ENCODE measurements around the gene THAP4. TPM values are rescaled to one million over a fixed set of nuclear protein-coding genes. Genes with fewer than 3 reads are reported as not detected.
A peak's percentile ranks its signal among the peaks of the same experiment; 100 is the strongest.

Gene THAP4
- total RNA-seq, 1 experiment from 2014 or later: 88.6 TPM

DNA sequence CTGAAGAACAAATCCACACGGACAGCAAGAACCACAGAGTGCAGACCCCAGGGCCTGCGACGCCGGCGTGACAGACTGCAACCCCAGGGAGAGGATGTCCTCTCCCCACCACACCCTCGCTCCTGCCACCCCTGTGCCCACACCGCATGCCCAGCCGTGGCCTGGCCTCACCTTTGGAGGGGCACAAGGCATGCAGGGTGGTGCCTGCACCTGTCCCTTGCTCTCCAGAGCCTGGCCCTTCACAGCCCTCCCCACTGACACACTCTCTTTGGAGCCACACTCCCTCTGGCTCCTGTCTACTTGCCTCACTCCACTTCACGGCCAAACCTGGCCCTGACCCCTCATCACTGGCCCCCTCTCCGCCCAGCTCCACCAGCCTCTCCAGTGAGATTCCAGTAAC is 9.3 kb downstream of the THAP4 start:
- ATAC-seq (no peak), DNase-seq (ENCODE audit: low spot score) (no peak)
- Mint-ChIP-seq H3K9me3 (no peaks in the 10 kb centered on the region), H3K4me1 (no peaks in the 10 kb centered on the region), H3K27me3 (ENCODE audit: low read depth) (no peaks in the 10 kb centered on the region), H3K27ac (peak overlapping the region; percentile 67), H3K36me3 (peaks cover 17% of the 10 kb centered on the region), H3K4me3 (no peak overlapping the region)
- ChIA-PET POLR2A (no interaction called here), CTCF (no interaction called here)
- no peak for TF ChIP-seq IRF2 (CRISPR knock-in tag; IDR thresholded peaks at IDR 0.05; ENCODE audit: borderline replicate concordance, low read depth)
- TF ChIP-seq, protein P1, sequence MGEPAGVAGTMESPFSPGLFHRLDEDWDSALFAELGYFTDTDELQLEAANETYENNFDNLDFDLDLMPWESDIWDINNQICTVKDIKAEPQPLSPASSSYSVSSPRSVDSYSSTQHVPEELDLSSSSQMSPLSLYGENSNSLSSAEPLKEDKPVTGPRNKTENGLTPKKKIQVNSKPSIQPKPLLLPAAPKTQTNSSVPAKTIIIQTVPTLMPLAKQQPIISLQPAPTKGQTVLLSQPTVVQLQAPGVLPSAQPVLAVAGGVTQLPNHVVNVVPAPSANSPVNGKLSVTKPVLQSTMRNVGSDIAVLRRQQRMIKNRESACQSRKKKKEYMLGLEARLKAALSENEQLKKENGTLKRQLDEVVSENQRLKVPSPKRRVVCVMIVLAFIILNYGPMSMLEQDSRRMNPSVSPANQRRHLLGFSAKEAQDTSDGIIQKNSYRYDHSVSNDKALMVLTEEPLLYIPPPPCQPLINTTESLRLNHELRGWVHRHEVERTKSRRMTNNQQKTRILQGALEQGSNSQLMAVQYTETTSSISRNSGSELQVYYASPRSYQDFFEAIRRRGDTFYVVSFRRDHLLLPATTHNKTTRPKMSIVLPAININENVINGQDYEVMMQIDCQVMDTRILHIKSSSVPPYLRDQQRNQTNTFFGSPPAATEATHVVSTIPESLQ (CRISPR knock-in tag; IDR thresholded peaks at IDR 0.05): no peak
- no peak for TF ChIP-seq ZNF671 (CRISPR knock-in tag; IDR thresholded peaks at IDR 0.05)
- TF ChIP-seq SMAD3 (CRISPR knock-in tag; IDR thresholded peaks at IDR 0.05; ENCODE audit: borderline replicate concordance): no peak
- TF ChIP-seq MYBL2 (CRISPR knock-in tag; IDR thresholded peaks at IDR 0.05): no peak
- TF ChIP-seq NFATC4 (CRISPR knock-in tag; IDR thresholded peaks at IDR 0.05): no peak
- TF ChIP-seq FOXK1 (CRISPR knock-in tag; IDR thresholded peaks at IDR 0.05): no peak
- TF ChIP-seq, protein P2, sequence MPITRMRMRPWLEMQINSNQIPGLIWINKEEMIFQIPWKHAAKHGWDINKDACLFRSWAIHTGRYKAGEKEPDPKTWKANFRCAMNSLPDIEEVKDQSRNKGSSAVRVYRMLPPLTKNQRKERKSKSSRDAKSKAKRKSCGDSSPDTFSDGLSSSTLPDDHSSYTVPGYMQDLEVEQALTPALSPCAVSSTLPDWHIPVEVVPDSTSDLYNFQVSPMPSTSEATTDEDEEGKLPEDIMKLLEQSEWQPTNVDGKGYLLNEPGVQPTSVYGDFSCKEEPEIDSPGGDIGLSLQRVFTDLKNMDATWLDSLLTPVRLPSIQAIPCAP (CRISPR knock-in tag; IDR thresholded peaks at IDR 0.05): no peak
- no peak for TF ChIP-seq TCF7 (CRISPR knock-in tag; IDR thresholded peaks at IDR 0.05; ENCODE audit: low read depth)
- TF ChIP-seq CBFB (CRISPR knock-in tag; IDR thresholded peaks at IDR 0.05; ENCODE audit: low read depth): no peak
- TF ChIP-seq PRRX2 (CRISPR knock-in tag; IDR thresholded peaks at IDR 0.05): no peak
- TF ChIP-seq, protein P3, sequence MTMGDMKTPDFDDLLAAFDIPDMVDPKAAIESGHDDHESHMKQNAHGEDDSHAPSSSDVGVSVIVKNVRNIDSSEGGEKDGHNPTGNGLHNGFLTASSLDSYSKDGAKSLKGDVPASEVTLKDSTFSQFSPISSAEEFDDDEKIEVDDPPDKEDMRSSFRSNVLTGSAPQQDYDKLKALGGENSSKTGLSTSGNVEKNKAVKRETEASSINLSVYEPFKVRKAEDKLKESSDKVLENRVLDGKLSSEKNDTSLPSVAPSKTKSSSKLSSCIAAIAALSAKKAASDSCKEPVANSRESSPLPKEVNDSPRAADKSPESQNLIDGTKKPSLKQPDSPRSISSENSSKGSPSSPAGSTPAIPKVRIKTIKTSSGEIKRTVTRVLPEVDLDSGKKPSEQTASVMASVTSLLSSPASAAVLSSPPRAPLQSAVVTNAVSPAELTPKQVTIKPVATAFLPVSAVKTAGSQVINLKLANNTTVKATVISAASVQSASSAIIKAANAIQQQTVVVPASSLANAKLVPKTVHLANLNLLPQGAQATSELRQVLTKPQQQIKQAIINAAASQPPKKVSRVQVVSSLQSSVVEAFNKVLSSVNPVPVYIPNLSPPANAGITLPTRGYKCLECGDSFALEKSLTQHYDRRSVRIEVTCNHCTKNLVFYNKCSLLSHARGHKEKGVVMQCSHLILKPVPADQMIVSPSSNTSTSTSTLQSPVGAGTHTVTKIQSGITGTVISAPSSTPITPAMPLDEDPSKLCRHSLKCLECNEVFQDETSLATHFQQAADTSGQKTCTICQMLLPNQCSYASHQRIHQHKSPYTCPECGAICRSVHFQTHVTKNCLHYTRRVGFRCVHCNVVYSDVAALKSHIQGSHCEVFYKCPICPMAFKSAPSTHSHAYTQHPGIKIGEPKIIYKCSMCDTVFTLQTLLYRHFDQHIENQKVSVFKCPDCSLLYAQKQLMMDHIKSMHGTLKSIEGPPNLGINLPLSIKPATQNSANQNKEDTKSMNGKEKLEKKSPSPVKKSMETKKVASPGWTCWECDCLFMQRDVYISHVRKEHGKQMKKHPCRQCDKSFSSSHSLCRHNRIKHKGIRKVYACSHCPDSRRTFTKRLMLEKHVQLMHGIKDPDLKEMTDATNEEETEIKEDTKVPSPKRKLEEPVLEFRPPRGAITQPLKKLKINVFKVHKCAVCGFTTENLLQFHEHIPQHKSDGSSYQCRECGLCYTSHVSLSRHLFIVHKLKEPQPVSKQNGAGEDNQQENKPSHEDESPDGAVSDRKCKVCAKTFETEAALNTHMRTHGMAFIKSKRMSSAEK (CRISPR knock-in tag; IDR thresholded peaks at IDR 0.05; ENCODE audit: borderline replicate concordance): no peak
- TF ChIP-seq ZNF416 (CRISPR knock-in tag; IDR thresholded peaks at IDR 0.05): no peak
- no peak for TF ChIP-seq GABPB1 (CRISPR knock-in tag; IDR thresholded peaks at IDR 0.05)
- no peak for TF ChIP-seq NFE2L1 (CRISPR knock-in tag; IDR thresholded peaks at IDR 0.05)
- no peak for TF ChIP-seq KAT7 (CRISPR knock-in tag; IDR thresholded peaks at IDR 0.05; ENCODE audit: borderline replicate concordance)
- TF ChIP-seq, protein P4, sequence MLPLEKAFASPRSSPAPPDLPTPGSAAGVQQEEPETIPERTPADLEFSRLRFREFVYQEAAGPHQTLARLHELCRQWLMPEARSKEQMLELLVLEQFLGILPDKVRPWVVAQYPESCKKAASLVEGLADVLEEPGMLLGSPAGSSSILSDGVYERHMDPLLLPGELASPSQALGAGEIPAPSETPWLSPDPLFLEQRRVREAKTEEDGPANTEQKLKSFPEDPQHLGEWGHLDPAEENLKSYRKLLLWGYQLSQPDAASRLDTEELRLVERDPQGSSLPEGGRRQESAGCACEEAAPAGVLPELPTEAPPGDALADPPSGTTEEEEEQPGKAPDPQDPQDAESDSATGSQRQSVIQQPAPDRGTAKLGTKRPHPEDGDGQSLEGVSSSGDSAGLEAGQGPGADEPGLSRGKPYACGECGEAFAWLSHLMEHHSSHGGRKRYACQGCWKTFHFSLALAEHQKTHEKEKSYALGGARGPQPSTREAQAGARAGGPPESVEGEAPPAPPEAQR (CRISPR knock-in tag; IDR thresholded peaks at IDR 0.05): no peak
- TF ChIP-seq EMX1 (CRISPR knock-in tag; IDR thresholded peaks at IDR 0.05): no peak
- TF ChIP-seq, protein P5, sequence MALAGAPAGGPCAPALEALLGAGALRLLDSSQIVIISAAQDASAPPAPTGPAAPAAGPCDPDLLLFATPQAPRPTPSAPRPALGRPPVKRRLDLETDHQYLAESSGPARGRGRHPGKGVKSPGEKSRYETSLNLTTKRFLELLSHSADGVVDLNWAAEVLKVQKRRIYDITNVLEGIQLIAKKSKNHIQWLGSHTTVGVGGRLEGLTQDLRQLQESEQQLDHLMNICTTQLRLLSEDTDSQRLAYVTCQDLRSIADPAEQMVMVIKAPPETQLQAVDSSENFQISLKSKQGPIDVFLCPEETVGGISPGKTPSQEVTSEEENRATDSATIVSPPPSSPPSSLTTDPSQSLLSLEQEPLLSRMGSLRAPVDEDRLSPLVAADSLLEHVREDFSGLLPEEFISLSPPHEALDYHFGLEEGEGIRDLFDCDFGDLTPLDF (CRISPR knock-in tag; IDR thresholded peaks at IDR 0.05): no peak

Data from WTC11 (cell line).